RWPE2 (cell line): ENCODE results near the gene MAP4K4.
"Not testable (repeated sequence)": the region's sequence is repeated elsewhere in the genome, so short reads cannot be mapped to it uniquely, and the experiment has no call there.

Source experiments
- ATAC-seq: fragments of 200-7000 bp; cut with Tn5 transposase; 3 replicates; pipeline ENCODE4 v1.9.1; 2021; ENCODE audit warnings: low read depth
- DNase-seq: peaks from one replicate; pipeline ENCODE4 v3.0.0-alpha.2; 2020; ENCODE audit warnings: low spot score
- H3K27ac ChIP-seq: fragments of 450-650 bp; 2 replicates; pipeline ENCODE4 v1.5.1; 2017; ENCODE audit warnings: mild to moderate bottlenecking; ENCODE audit not compliant: poor library complexity, severe bottlenecking
- H3K27me3 ChIP-seq: fragments of 250-450 bp; sonication (Bioruptor Pico); 2 replicates; pipeline ENCODE4 v1.5.1; 2021; ENCODE audit warnings: mild to moderate bottlenecking, moderate library complexity; ENCODE audit not compliant: insufficient read depth, poor library complexity, severe bottlenecking
- H3K36me3 ChIP-seq: fragments of 250-450 bp; sonication (Bioruptor Pico); 2 replicates; pipeline ENCODE4 v1.5.1; 2020; ENCODE audit warnings: low read depth, mild to moderate bottlenecking, moderate library complexity
- H3K4me1 ChIP-seq: fragments of 250-450 bp; sonication (Bioruptor Pico); 2 replicates; pipeline ENCODE4 v1.5.1; 2021; ENCODE audit warnings: mild to moderate bottlenecking, moderate library complexity; ENCODE audit not compliant: insufficient read depth, poor library complexity, severe bottlenecking
- H3K4me3 ChIP-seq: fragments of 250-450 bp; sonication (Bioruptor Pico); 2 replicates; pipeline ENCODE4 v1.5.1; 2021; ENCODE audit warnings: mild to moderate bottlenecking, moderate library complexity; ENCODE audit not compliant: severe bottlenecking
- H3K9me3 ChIP-seq: fragments of 250-450 bp; sonication (Bioruptor Pico); 2 replicates; pipeline ENCODE4 v1.5.1; 2021; ENCODE audit warnings: mild to moderate bottlenecking, moderate library complexity; ENCODE audit not compliant: severe bottlenecking
- TF ChIP-seq, protein P1 (sequence below): fragments of 450-650 bp; IDR thresholded peaks from one replicate; pipeline ENCODE4 v1.5.1; 2017; ENCODE audit warnings: mild to moderate bottlenecking, moderate library complexity; ENCODE audit not compliant: poor library complexity, severe bottlenecking

MAP4K4 gene

GRCh38 chr2:101909760-101910159 lies 212.3 kb downstream of the MAP4K4 start:
- Histone ChIP-seq H3K36me3 (no peaks in the 10 kb centered on the region), H3K4me1 (no peaks in the 10 kb centered on the region), H3K9me3 (no peaks in the 10 kb centered on the region), H3K27me3 (no peaks in the 10 kb centered on the region), H3K4me3 (no peak overlapping the region), H3K27ac (no peak overlapping the region)
- ATAC-seq (no peak), DNase-seq (no peak)
- TF ChIP-seq, protein P1, sequence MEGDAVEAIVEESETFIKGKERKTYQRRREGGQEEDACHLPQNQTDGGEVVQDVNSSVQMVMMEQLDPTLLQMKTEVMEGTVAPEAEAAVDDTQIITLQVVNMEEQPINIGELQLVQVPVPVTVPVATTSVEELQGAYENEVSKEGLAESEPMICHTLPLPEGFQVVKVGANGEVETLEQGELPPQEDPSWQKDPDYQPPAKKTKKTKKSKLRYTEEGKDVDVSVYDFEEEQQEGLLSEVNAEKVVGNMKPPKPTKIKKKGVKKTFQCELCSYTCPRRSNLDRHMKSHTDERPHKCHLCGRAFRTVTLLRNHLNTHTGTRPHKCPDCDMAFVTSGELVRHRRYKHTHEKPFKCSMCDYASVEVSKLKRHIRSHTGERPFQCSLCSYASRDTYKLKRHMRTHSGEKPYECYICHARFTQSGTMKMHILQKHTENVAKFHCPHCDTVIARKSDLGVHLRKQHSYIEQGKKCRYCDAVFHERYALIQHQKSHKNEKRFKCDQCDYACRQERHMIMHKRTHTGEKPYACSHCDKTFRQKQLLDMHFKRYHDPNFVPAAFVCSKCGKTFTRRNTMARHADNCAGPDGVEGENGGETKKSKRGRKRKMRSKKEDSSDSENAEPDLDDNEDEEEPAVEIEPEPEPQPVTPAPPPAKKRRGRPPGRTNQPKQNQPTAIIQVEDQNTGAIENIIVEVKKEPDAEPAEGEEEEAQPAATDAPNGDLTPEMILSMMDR = no peak

- no peaks in the 10 kb centered on the region for H3K27me3 ChIP-seq
- ATAC-seq (no peak), DNase-seq (no peak)
- no peak overlapping the region for H3K27ac ChIP-seq
- no peaks in the 10 kb centered on the region for H3K36me3 ChIP-seq
- no peak overlapping the region for H3K4me3 ChIP-seq
- no peaks in the 10 kb centered on the region for H3K9me3 ChIP-seq
- TF ChIP-seq, protein P1 = no peak
- no peaks in the 10 kb centered on the region for H3K4me1 ChIP-seq
Observed at GRCh38 chr2:101912545-101912944, 215.0 kb downstream of the MAP4K4 start.

- Histone ChIP-seq H3K9me3 (no peaks in the 10 kb centered on the region), H3K27me3 (no peaks in the 10 kb centered on the region), H3K27ac (no peak overlapping the region), H3K4me3 (no peak overlapping the region), H3K36me3 (no peaks in the 10 kb centered on the region), H3K4me1 (no peaks in the 10 kb centered on the region)
- DNase-seq (no peak), ATAC-seq (no peak)
- TF ChIP-seq, protein P1 = no peak
Observed at GRCh38 chr2:101921319-101921952, 223.9 kb downstream of the MAP4K4 start.

DNA sequence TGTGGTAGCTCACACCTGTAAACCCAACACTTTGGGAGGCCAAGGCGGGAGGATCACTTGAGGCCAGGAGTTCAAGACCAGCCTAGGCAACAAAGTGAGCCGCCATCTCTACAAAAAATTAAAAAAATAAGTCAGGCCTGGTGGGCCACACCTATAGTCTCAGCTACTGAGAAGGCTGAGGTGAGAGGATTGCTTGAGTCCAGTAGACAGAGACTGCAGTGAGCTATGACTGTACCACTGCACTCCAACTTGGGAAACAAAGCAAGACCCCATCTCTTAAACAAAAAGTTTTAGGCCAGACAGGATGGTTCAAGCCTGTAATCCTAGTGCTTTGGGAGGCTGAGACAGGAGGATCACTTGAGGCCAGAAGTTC lies 224.4 kb downstream of the MAP4K4 start:
- DNase-seq = no peak
- H3K4me3 ChIP-seq = no peak overlapping the region
- no peaks in the 10 kb centered on the region for H3K27me3 ChIP-seq
- H3K4me1 ChIP-seq = no peaks in the 10 kb centered on the region
- TF ChIP-seq, protein P1 = no peak
- no peak overlapping the region for H3K27ac ChIP-seq
- H3K36me3 ChIP-seq = no peaks in the 10 kb centered on the region
- H3K9me3 ChIP-seq = no peaks in the 10 kb centered on the region
- ATAC-seq = no peak

- not testable (repeated sequence) for H3K4me1 ChIP-seq, H3K4me3 ChIP-seq, DNase-seq, H3K36me3 ChIP-seq, H3K27ac ChIP-seq, H3K9me3 ChIP-seq, H3K27me3 ChIP-seq, ATAC-seq
Observed at GRCh38 chr2:101924311-101924710, 226.8 kb downstream of the MAP4K4 start.
